GM12878 (cell line): Measurements from ENCODE around the gene IL10. TPM values are rescaled to one million over a fixed set of nuclear protein-coding genes. Genes with fewer than 3 reads are reported as not detected.

Experiments
- ATAC-seq: fragments of 200-7000 bp; cut with Tn5 transposase; 3 replicates; pipeline ENCODE4 v1.9.1; 2020; ENCODE audit warnings: mild to moderate bottlenecking, moderate library complexity
- BruUV-seq: library from RNA; stranded (reverse); fragments of 400-500 nt; replicated peaks from 2 replicates; lab custom pipeline; 2021; lab: Mats Ljungman, UMichigan
- CTCF ChIA-PET: fragments of 300-600 bp; sonication (Branson Sonifier 250); formaldehyde crosslinking; extraction: SDS; loops from one replicate; lab custom pipeline; 2021; ENCODE audit warnings: inconsistent platforms; lab: Yijun Ruan, JAX
- POLR2A ChIA-PET: fragments of 350-600 bp; formaldehyde crosslinking; extraction: SDS; loops from one replicate; lab custom pipeline; 2021; ENCODE audit warnings: inconsistent platforms; lab: Charles Lee
- RAD21 ChIA-PET: fragments of 300-600 bp; sonication (Branson Sonifier 250); formaldehyde crosslinking; loops from one replicate; lab custom pipeline; 2023; ENCODE audit warnings: antibody characterized with exemption; ENCODE audit not compliant: unreplicated experiment; lab: Charles Lee
- SMC1A ChIA-PET: fragments of 300-600 bp; sonication (Branson Sonifier 250); formaldehyde crosslinking; loops from one replicate; lab custom pipeline; 2023; ENCODE audit not compliant: unreplicated experiment, uncharacterized antibody; lab: Charles Lee
- DNase-seq: peaks from one replicate; pipeline ENCODE4 v3.0.0-alpha.2; 2011; ENCODE audit warnings: low read depth, low spot score
- FAIRE-seq: peaks from 3 replicates; lab custom pipeline; 2011; peaks lifted over from hg19 to GRCh38; lab: Jason Lieb, UNC
- H2AFZ ChIP-seq: 2 replicates; pipeline ENCODE4 v1.6.0; 2011; ENCODE audit warnings: low read depth, low read length, control low read depth; ENCODE audit not compliant: control insufficient read depth
- H3K27ac ChIP-seq: 2 replicates; pipeline ENCODE4 v1.5.1; 2011; ENCODE audit warnings: control low read depth; ENCODE audit not compliant: control insufficient read depth, insufficient read depth
- H3K27me3 ChIP-seq, 2 experiments: replicated peaks in 1 of 2; 2 replicates each; pipeline versions ENCODE4 v1.6.0 to v1.6.1; 2011; ENCODE audit warnings: low read length in 1 of 2; ENCODE audit not compliant: control insufficient read depth in 2 of 2, insufficient read depth in 2 of 2
- H3K36me3 ChIP-seq, 2 experiments: 2 replicates each; pipeline ENCODE4 v1.5.1; 2011; ENCODE audit warnings: low read length in 1 of 2; ENCODE audit not compliant: control insufficient read depth in 2 of 2, insufficient read depth in 2 of 2
- H3K4me1 ChIP-seq: 2 replicates; pipeline ENCODE4 v1.6.1; 2011; ENCODE audit warnings: mild to moderate bottlenecking, low read length, moderate library complexity, mixed read lengths; ENCODE audit not compliant: control insufficient read depth, insufficient read depth
- H3K4me2 ChIP-seq: 2 replicates; pipeline ENCODE4 v1.6.0; 2011; ENCODE audit warnings: control low read depth; ENCODE audit not compliant: control insufficient read depth, insufficient read depth
- H3K4me3 ChIP-seq: fragments of 200-600 bp; sonication (generic); 2 replicates; pipeline ENCODE4 v1.5.1; 2016
- H3K79me2 ChIP-seq: 2 replicates; pipeline ENCODE4 v1.6.0; 2011; ENCODE audit warnings: low read length; ENCODE audit not compliant: control insufficient read depth, insufficient read depth
- H3K9ac ChIP-seq: 2 replicates; pipeline ENCODE4 v1.8.0; 2011; ENCODE audit warnings: low read length, control low read depth, mixed read lengths; ENCODE audit not compliant: control insufficient read depth, insufficient read depth
- H3K9me3 ChIP-seq: replicated peaks from 3 replicates; pipeline ENCODE4 v1.5.1; 2011; ENCODE audit warnings: mild to moderate bottlenecking, low read length; ENCODE audit not compliant: control insufficient read depth, insufficient read depth
- H4K20me1 ChIP-seq: 2 replicates; pipeline ENCODE4 v1.6.0; 2011; ENCODE audit not compliant: control insufficient read depth, insufficient read depth
- BCL11A ChIP-seq: IDR thresholded peaks from 2 replicates; pipeline ENCODE4 v1.6.1; 2011; ENCODE audit warnings: low read depth, low read length
- BHLHE40 ChIP-seq, 2 experiments: fragments of 450-650 bp in 1 of 2; IDR thresholded peaks; 2 replicates each; pipeline ENCODE4 v1.6.1; 2011 to 2017; ENCODE audit warnings: low read depth in 2 of 2, borderline replicate concordance in 1 of 2, improper control_type of control experiment in 1 of 2, low read length in 1 of 2, mild to moderate bottlenecking in 1 of 2
- EZH2 ChIP-seq: IDR thresholded peaks from 2 replicates; pipeline ENCODE4 v1.6.1; 2012; ENCODE audit warnings: low read depth, mild to moderate bottlenecking, control low read depth, inconsistent platforms, low read length, borderline replicate concordance; ENCODE audit not compliant: control insufficient read depth
- GABPA ChIP-seq: IDR thresholded peaks from 2 replicates; pipeline ENCODE4 v1.6.1; 2014; ENCODE audit warnings: antibody characterized with exemption, low read depth, mild to moderate bottlenecking, inconsistent platforms
- HDGF ChIP-seq: fragments of 450-650 bp; IDR thresholded peaks from 2 replicates; pipeline ENCODE4 v1.6.1; 2016; ENCODE audit warnings: antibody characterized with exemption
- RBBP5 ChIP-seq: fragments of 200-600 bp; sonication (generic); conservative IDR thresholded peaks from 2 replicates; pipeline ENCODE4 v1.6.1; 2016
- RFX5 ChIP-seq: IDR thresholded peaks from 2 replicates; pipeline ENCODE4 v1.6.1; 2011; ENCODE audit warnings: low read depth, low read length, improper control_type of control experiment
- WRNIP1 ChIP-seq: IDR thresholded peaks from 2 replicates; pipeline ENCODE4 v1.6.1; 2011; ENCODE audit warnings: low read depth, low read length, improper control_type of control experiment, borderline replicate concordance
- WGBS: methylation state at CpG from one replicate; pipeline ENCODE4 v1.1.6; 2016; ENCODE audit warnings: low lambda C conversion rate; ENCODE audit not compliant: insufficient replicate concordance, insufficient coverage; ENCODE audit errors: missing lambda C conversion rate; 5-methylcytosine and 5-hydroxymethylcytosine counted together
- in situ Hi-C: fragments of 300-500 bp; cut with MboI; formaldehyde crosslinking; loops from 9 replicates; pipeline ENCODE4 v1.14.3; 2018; ENCODE audit warnings: mixed read lengths
- intact Hi-C: fragments of 100-400 bp; cut with micrococcal nuclease; formaldehyde crosslinking; loops from one replicate; pipeline ENCODE4 v1.14.2; 2022; ENCODE audit not compliant: unreplicated experiment
- polyA plus RNA-seq, 11 experiments: library from polyadenylated mRNA; depleted of rRNA in 4 of 11; unstranded in 6 of 11; stranded (reverse) in 5 of 11; fragments of >200 nt; fragmentation: Nextera tagmentation in 4 of 11; fragmentation: Illumina TruSeq in 1 of 11; extraction: Ambion mirVana in 4 of 11; extraction: Trizol in 1 of 11; gene quantifications; 1 replicate in 1 of 11; 2 replicates in 10 of 11; pipeline versions ENCODE4 v1.2.1 to v1.2.3, GENCODE V29; 2011 to 2016; ENCODE audit warnings: inconsistent platforms in 2 of 11, missing spikeins in 2 of 11, low read depth in 1 of 11
- total RNA-seq, 4 experiments: library from RNA; depleted of rRNA in 3 of 4; stranded (reverse); fragments of >200 nt in 3 of 4; fragmentation: Illumina TruSeq in 1 of 4; extraction: Trizol in 1 of 4; gene quantifications; 2 replicates each; pipeline versions ENCODE4 v1.2.1 to v1.2.3, GENCODE V29; 2013 to 2021
- TF ChIP-seq, protein P1 (sequence below): fragments of 450-650 bp; IDR thresholded peaks from 2 replicates; pipeline ENCODE4 v1.6.1; 2018; ENCODE audit warnings: mild to moderate bottlenecking, low read depth, moderate library complexity; ENCODE audit not compliant: partially characterized antibody

The IL10 gene
- total and polyA plus RNA-seq, 10 of the 15 experiments (the other 5 are each of a cell fraction or from before 2014, with no cell fraction given) = 0.34 to 5.0 (median 1.1) TPM

DNA sequence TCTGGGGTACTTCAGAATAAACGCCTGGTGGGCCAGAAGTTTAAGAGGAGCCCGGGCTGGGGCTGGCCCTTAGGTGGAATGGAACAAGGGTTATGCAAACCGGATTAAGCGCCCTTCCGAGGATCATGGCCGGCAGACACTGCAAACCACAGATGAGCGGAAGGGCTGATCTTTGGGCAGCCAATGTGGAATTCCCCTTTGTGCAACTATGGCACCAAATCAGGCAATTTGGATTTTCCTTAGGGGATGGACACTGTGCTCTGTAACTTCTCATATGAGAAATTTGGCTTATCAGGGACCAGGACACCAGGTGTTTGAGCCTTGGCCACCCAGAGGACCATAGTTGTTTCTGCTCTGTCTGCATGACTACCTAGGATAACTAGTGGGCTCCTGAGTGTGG is 5.7 kb upstream of the IL10 start:
- ChIA-PET SMC1A (interaction anchor here (14.8 to 18.3 kb wide), 3 partner anchors 8 to 26 kb away, joined by 161 to 410 read pairs (median 319); partner anchors contain the start of genes IL10 and IL19), POLR2A (interaction anchor here (0.7 to 14.8 kb wide), 4 partner anchors 9 to 98 kb away, joined by 3 to 283 read pairs (median 4); no protein-coding TSS in a partner anchor), RAD21 (interaction anchor here (1.5 to 13.8 kb wide), 3 partner anchors 9 to 38 kb away, joined by 3 to 363 read pairs (median 7); no protein-coding TSS in a partner anchor), CTCF (interaction anchor here (1.2 to 15.0 kb wide), 4 partner anchors 9 to 26 kb away, joined by 3 to 299 read pairs (median 6); no protein-coding TSS in a partner anchor)
- 65% methylated on average over 7 of the region's 7 CpGs for WGBS
- FAIRE-seq (no peak), DNase-seq (no peak), ATAC-seq (no peak)
- Histone ChIP-seq H3K9ac (no peak overlapping the region), H3K79me2 (peaks cover 18% of the 10 kb centered on the region), H3K9me3 (no peaks in the 10 kb centered on the region), H3K27me3 (no peaks in the 10 kb centered on the region), H3K4me2 (no peak overlapping the region), H4K20me1 (no peaks in the 10 kb centered on the region), H3K36me3 (no peaks in the 10 kb centered on the region), H2AFZ (no peak overlapping the region), H3K4me3 (no peak overlapping the region), H3K27ac (no peak overlapping the region), H3K4me1 (peaks cover 35% of the 10 kb centered on the region)
- intact Hi-C loops (no loop called here), in situ Hi-C loops (no loop called here)
- TF ChIP-seq GABPA (no peak), BHLHE40 (IDR thresholded peaks at IDR 0.05; ENCODE audit: borderline replicate concordance in 1 of 2, low read depth in 2 of 2, low read length in 1 of 2) (no peak), WRNIP1 (no peak), BCL11A (no peak), RFX5 (no peak), EZH2 (no peak), RBBP5 (no peak), HDGF (no peak)
- TF ChIP-seq, protein P1, sequence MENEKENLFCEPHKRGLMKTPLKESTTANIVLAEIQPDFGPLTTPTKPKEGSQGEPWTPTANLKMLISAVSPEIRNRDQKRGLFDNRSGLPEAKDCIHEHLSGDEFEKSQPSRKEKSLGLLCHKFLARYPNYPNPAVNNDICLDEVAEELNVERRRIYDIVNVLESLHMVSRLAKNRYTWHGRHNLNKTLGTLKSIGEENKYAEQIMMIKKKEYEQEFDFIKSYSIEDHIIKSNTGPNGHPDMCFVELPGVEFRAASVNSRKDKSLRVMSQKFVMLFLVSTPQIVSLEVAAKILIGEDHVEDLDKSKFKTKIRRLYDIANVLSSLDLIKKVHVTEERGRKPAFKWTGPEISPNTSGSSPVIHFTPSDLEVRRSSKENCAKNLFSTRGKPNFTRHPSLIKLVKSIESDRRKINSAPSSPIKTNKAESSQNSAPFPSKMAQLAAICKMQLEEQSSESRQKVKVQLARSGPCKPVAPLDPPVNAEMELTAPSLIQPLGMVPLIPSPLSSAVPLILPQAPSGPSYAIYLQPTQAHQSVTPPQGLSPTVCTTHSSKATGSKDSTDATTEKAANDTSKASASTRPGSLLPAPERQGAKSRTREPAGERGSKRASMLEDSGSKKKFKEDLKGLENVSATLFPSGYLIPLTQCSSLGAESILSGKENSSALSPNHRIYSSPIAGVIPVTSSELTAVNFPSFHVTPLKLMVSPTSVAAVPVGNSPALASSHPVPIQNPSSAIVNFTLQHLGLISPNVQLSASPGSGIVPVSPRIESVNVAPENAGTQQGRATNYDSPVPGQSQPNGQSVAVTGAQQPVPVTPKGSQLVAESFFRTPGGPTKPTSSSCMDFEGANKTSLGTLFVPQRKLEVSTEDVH = no peak
- no TSS peak for BruUV-seq
